SK-N-SH (cell line): ENCODE results near the gene ZNF346. TPM values are rescaled to one million over a fixed set of nuclear protein-coding genes. Genes with fewer than 3 reads are reported as not detected.

Experiments
- CTCF ChIA-PET: fragments of 300-600, 350-600 bp; formaldehyde crosslinking; extraction: SDS; loops from one replicate; lab custom pipeline; 2021; lab: Yijun Ruan, JAX
- POLR2A ChIA-PET: fragments of 350-600 bp; sonication (Branson Sonifier 250); formaldehyde crosslinking; extraction: SDS; loops from one replicate; lab custom pipeline; 2020; ENCODE audit warnings: antibody characterized with exemption, inconsistent platforms; lab: Yijun Ruan, JAX
- DNase-seq: peaks from one replicate; pipeline ENCODE4 v3.0.0; 2012
- H2AFZ ChIP-seq: fragments of 200-600 bp; sonication (generic); 2 replicates; pipeline ENCODE4 v1.8.1; 2016; ENCODE audit warnings: antibody characterized with exemption, mild to moderate bottlenecking, low read depth
- H3F3A ChIP-seq: fragments of 200-600 bp; sonication (generic); replicated peaks from 2 replicates; pipeline ENCODE3; 2016; ENCODE audit warnings: antibody characterized with exemption, mild to moderate bottlenecking; ENCODE audit not compliant: insufficient read depth
- H3K27ac ChIP-seq, 2 experiments: fragments of 200-500 bp in 1 of 2; fragments of 200-600 bp in 1 of 2; sonication (Bioruptor generic) in 1 of 2; sonication (generic), shearing (Covaris generic) in 1 of 2; 2 replicates each; pipeline versions ENCODE4 v1.5.1 to v1.6.1; 2014 to 2016; ENCODE audit warnings: low read depth in 2 of 2, inconsistent platforms in 1 of 2, low read length in 1 of 2, mild to moderate bottlenecking in 1 of 2, mixed read lengths in 1 of 2
- H3K27me3 ChIP-seq: fragments of 200-600 bp; sonication (generic), shearing (Covaris generic); 2 replicates; pipeline ENCODE4 v1.6.1; 2016; ENCODE audit warnings: mixed run types; ENCODE audit not compliant: insufficient read depth
- H3K36me3 ChIP-seq, 2 experiments: fragments of 200-500 bp in 1 of 2; fragments of 200-600 bp in 1 of 2; sonication (Bioruptor generic) in 1 of 2; sonication (generic) in 1 of 2; replicated peaks in 1 of 2; 2 replicates each; pipeline versions ENCODE3 to v1.5.1; 2014 to 2016; ENCODE audit warnings: low read length in 1 of 2, mild to moderate bottlenecking in 1 of 2; ENCODE audit not compliant: insufficient read depth in 2 of 2, control insufficient read depth in 1 of 2
- H3K4me1 ChIP-seq, 2 experiments: fragments of 200-500 bp in 1 of 2; fragments of 200-600 bp in 1 of 2; sonication (Bioruptor generic) in 1 of 2; sonication (generic), shearing (Covaris generic) in 1 of 2; 2 replicates each; pipeline versions ENCODE4 v1.5.1 to v1.6.1; 2014 to 2016; ENCODE audit warnings: low read depth in 1 of 2, low read length in 1 of 2, mixed run types in 1 of 2; ENCODE audit not compliant: insufficient read depth in 2 of 2, control insufficient read depth in 1 of 2
- H3K4me2 ChIP-seq: fragments of 200-600 bp; sonication (generic), shearing (Covaris generic); 2 replicates; pipeline ENCODE4 v1.6.1; 2017; ENCODE audit warnings: mixed run types
- H3K4me3 ChIP-seq, 2 experiments: fragments of 200-500 bp in 1 of 2; fragments of 200-600 bp in 1 of 2; sonication (Bioruptor generic) in 1 of 2; sonication (generic), shearing (Covaris generic) in 1 of 2; 2 replicates each; pipeline versions ENCODE4 v1.5.1 to v1.8.1; 2014 to 2016; ENCODE audit warnings: low read depth in 2 of 2, inconsistent platforms in 1 of 2, low read length in 1 of 2, mild to moderate bottlenecking in 1 of 2, mixed read lengths in 1 of 2, moderate library complexity in 1 of 2
- H3K79me2 ChIP-seq: fragments of 200-600 bp; sonication (generic); 2 replicates; pipeline ENCODE4 v1.8.1; 2017; ENCODE audit warnings: mild to moderate bottlenecking; ENCODE audit not compliant: insufficient read depth
- H3K9ac ChIP-seq: fragments of 200-600 bp; sonication (generic); 2 replicates; pipeline ENCODE4 v1.6.1; 2017; ENCODE audit warnings: mixed run types
- H3K9me2 ChIP-seq: fragments of 200-600 bp; sonication (generic); 2 replicates; pipeline ENCODE4 v1.6.1; 2017; ENCODE audit warnings: mixed run types
- H3K9me3 ChIP-seq: fragments of 200-600 bp; sonication (generic); 2 replicates; pipeline ENCODE4 v1.6.1; 2017; ENCODE audit warnings: mixed run types, mild to moderate bottlenecking, moderate library complexity
- H4K20me1 ChIP-seq: fragments of 200-600 bp; sonication (generic); 2 replicates; pipeline ENCODE4 v1.6.1; 2017; ENCODE audit warnings: mild to moderate bottlenecking, mixed run types; ENCODE audit not compliant: insufficient read depth
- CHD2 ChIP-seq: fragments of 150-350 bp; IDR thresholded peaks from 2 replicates; pipeline ENCODE4 v1.6.1; 2018; ENCODE audit warnings: low read length; ENCODE audit not compliant: partially characterized antibody
- EP300 ChIP-seq, 2 experiments: IDR thresholded peaks; 2 replicates each; pipeline versions ENCODE4 v1.4.0 to v1.6.1; 2012; ENCODE audit warnings: borderline replicate concordance in 1 of 2, low read depth in 1 of 2, low read length in 1 of 2
- EZH2phosphoT487 ChIP-seq: fragments of 200-600 bp; sonication (generic); IDR thresholded peaks from 2 replicates; pipeline ENCODE4 v1.6.1; 2017; ENCODE audit warnings: low read depth, mixed run types, mild to moderate bottlenecking, antibody characterized with exemption, moderate library complexity, borderline replicate concordance
- FOSL2 ChIP-seq: IDR thresholded peaks from 2 replicates; pipeline ENCODE4 v1.4.0; 2012; ENCODE audit warnings: low read depth, mild to moderate bottlenecking, moderate library complexity, borderline replicate concordance
- FOXM1 ChIP-seq: IDR thresholded peaks from 2 replicates; pipeline ENCODE4 v1.4.0; 2012; ENCODE audit warnings: low read depth, mild to moderate bottlenecking
- MAX ChIP-seq: IDR thresholded peaks from 2 replicates; pipeline ENCODE4 v1.4.0; 2012; ENCODE audit warnings: low read depth
- MEF2A ChIP-seq: IDR thresholded peaks from 2 replicates; pipeline ENCODE4 v1.4.0; 2012; ENCODE audit warnings: low read depth, borderline replicate concordance
- PBX3 ChIP-seq: IDR thresholded peaks from 2 replicates; pipeline ENCODE4; 2012
- POLR2AphosphoS5 ChIP-seq: IDR thresholded peaks from 2 replicates; pipeline ENCODE4 v1.6.1; 2012; ENCODE audit warnings: low read depth, low read length
- REST ChIP-seq: IDR thresholded peaks from 2 replicates; pipeline ENCODE4 v1.6.1; 2012; ENCODE audit warnings: mild to moderate bottlenecking, low read depth, low read length, moderate library complexity
- RFX5 ChIP-seq: IDR thresholded peaks from 2 replicates; pipeline ENCODE4 v1.6.1; 2012; ENCODE audit warnings: mild to moderate bottlenecking, improper control_type of control experiment, low read length
- SMC3 ChIP-seq: IDR thresholded peaks from 2 replicates; pipeline ENCODE4 v1.6.1; 2012; ENCODE audit warnings: low read depth, low read length, improper control_type of control experiment
- TEAD4 ChIP-seq: IDR thresholded peaks from 2 replicates; pipeline ENCODE4 v1.4.0; 2012; ENCODE audit warnings: mild to moderate bottlenecking, borderline replicate concordance; ENCODE audit not compliant: insufficient read depth
- USF2 ChIP-seq: fragments of 150-350 bp; IDR thresholded peaks from 2 replicates; pipeline ENCODE4 v1.6.1; 2017; ENCODE audit warnings: antibody characterized with exemption, low read length, low read depth, borderline replicate concordance
- ZBTB33 ChIP-seq: IDR thresholded peaks from 2 replicates; pipeline ENCODE4 v1.4.0; 2012; ENCODE audit warnings: low read depth, borderline replicate concordance
- WGBS: methylation state at CpG from one replicate; pipeline ENCODE4 v1.1.6; 2017; ENCODE audit warnings: low lambda C conversion rate; 5-methylcytosine and 5-hydroxymethylcytosine counted together
- polyA plus RNA-seq, 3 experiments: library from polyadenylated mRNA; depleted of rRNA; stranded (reverse); fragments of >200 nt; gene quantifications; 2 replicates each; pipeline ENCODE4 v1.2.3, GENCODE V29; 2012

The ZNF346 gene
- polyA plus RNA-seq, 1 of the 3 experiments (the other 2 are of a cell fraction) = 15.1 TPM

GRCh38 chr5:177083357-177083756 lies 60.9 kb downstream of the ZNF346 start:
- Histone ChIP-seq H3K9me3 (no peaks in the 10 kb centered on the region), H3K27ac (no peak overlapping the region), H3K4me2 (no peak overlapping the region), H3K4me3 (no peak overlapping the region), H3K79me2 (no peaks in the 10 kb centered on the region), H3K9me2 (no peaks in the 10 kb centered on the region), H3K4me1 (peaks cover 0 to 6% of the 10 kb centered on the region in 2 experiments; a peak in 1 of 4 replicates), H3K36me3 (no peaks in the 10 kb centered on the region), H3K27me3 (no peaks in the 10 kb centered on the region), H3F3A (peaks cover 9% of the 10 kb centered on the region), H4K20me1 (no peaks in the 10 kb centered on the region), H2AFZ (no peak overlapping the region), H3K9ac (no peak overlapping the region)
- no peak for TF ChIP-seq USF2
- no peak for TF ChIP-seq FOSL2
- no peak for TF ChIP-seq ZBTB33
- no peak for TF ChIP-seq POLR2AphosphoS5
- no peak for TF ChIP-seq FOXM1
- TF ChIP-seq CHD2 = no peak
- TF ChIP-seq EP300 (IDR thresholded peaks at IDR 0.05; ENCODE audit: borderline replicate concordance in 1 of 2, low read depth in 1 of 2, low read length in 1 of 2) = no peak
- no peak for TF ChIP-seq PBX3
- 52% methylated on average over 4 of the region's 4 CpGs for WGBS
- CTCF ChIA-PET = interaction anchor here (1.3 to 9.0 kb wide), 5 partner anchors 11 to 423 kb away, joined by 3 to 87 read pairs (median 25); no protein-coding TSS in a partner anchor
- POLR2A ChIA-PET = interaction anchor here (0.7 kb wide), 1 partner anchor 29 kb away, joined by 5 read pairs; no protein-coding TSS in a partner anchor
- DNase-seq = no peak

GRCh38 chr5:177084175-177084574 lies 61.7 kb downstream of the ZNF346 start:
- no peaks in the 10 kb centered on the region for H3K27me3 ChIP-seq
- DNase-seq = no peak
- peaks cover 0 to 7% of the 10 kb centered on the region in 2 experiments; a peak in 1 of 4 replicates for H3K4me1 ChIP-seq
- 40% methylated on average over 3 of the region's 4 CpGs for WGBS
- H2AFZ ChIP-seq = no peak overlapping the region
- ChIA-PET POLR2A (no interaction called here), CTCF (interaction anchor here (1.3 to 9.0 kb wide), 3 partner anchors 12 to 226 kb away, joined by 3 to 87 read pairs (median 59); no protein-coding TSS in a partner anchor)
- H3K9ac ChIP-seq = no peak overlapping the region
- H3K4me3 ChIP-seq = no peak overlapping the region
- no peaks in the 10 kb centered on the region for H3K9me3 ChIP-seq
- no peaks in the 10 kb centered on the region for H3K79me2 ChIP-seq
- H3K4me2 ChIP-seq = no peak overlapping the region
- no peaks in the 10 kb centered on the region for H3K36me3 ChIP-seq
- H3F3A ChIP-seq = peaks cover 9% of the 10 kb centered on the region
- H3K9me2 ChIP-seq = no peaks in the 10 kb centered on the region
- no peak overlapping the region for H3K27ac ChIP-seq
- no peaks in the 10 kb centered on the region for H4K20me1 ChIP-seq
- no peak for TF ChIP-seq ZBTB33
- no peak for TF ChIP-seq TEAD4
- no peak for TF ChIP-seq RFX5
- TF ChIP-seq MAX = no peak
- no peak for TF ChIP-seq EZH2phosphoT487
- no peak for TF ChIP-seq REST
- no peak for TF ChIP-seq MEF2A
- no peak for TF ChIP-seq POLR2AphosphoS5
- no peak for TF ChIP-seq SMC3
